SK-N-SH (cell line): ENCODE measurements around the gene FAM124A. TPM values are rescaled to one million over a fixed set of nuclear protein-coding genes. Genes with fewer than 3 reads are reported as not detected.

Source experiments
- CTCF ChIA-PET: fragments of 300-600, 350-600 bp; formaldehyde crosslinking; extraction: SDS; loops from one replicate; lab custom pipeline; 2021; lab: Yijun Ruan, JAX
- POLR2A ChIA-PET: fragments of 350-600 bp; sonication (Branson Sonifier 250); formaldehyde crosslinking; extraction: SDS; loops from one replicate; lab custom pipeline; 2020; ENCODE audit warnings: antibody characterized with exemption, inconsistent platforms; lab: Yijun Ruan, JAX
- DNase-seq: peaks from one replicate; pipeline ENCODE4 v3.0.0; 2012
- H2AFZ ChIP-seq: fragments of 200-600 bp; sonication (generic); 2 replicates; pipeline ENCODE4 v1.8.1; 2016; ENCODE audit warnings: antibody characterized with exemption, mild to moderate bottlenecking, low read depth
- H3F3A ChIP-seq: fragments of 200-600 bp; sonication (generic); replicated peaks from 2 replicates; pipeline ENCODE3; 2016; ENCODE audit warnings: antibody characterized with exemption, mild to moderate bottlenecking; ENCODE audit not compliant: insufficient read depth
- H3K27ac ChIP-seq, 2 experiments: fragments of 200-500 bp in 1 of 2; fragments of 200-600 bp in 1 of 2; sonication (Bioruptor generic) in 1 of 2; sonication (generic), shearing (Covaris generic) in 1 of 2; 2 replicates each; pipeline versions ENCODE4 v1.5.1 to v1.6.1; 2014 to 2016; ENCODE audit warnings: low read depth in 2 of 2, inconsistent platforms in 1 of 2, low read length in 1 of 2, mild to moderate bottlenecking in 1 of 2, mixed read lengths in 1 of 2
- H3K27me3 ChIP-seq: fragments of 200-600 bp; sonication (generic), shearing (Covaris generic); 2 replicates; pipeline ENCODE4 v1.6.1; 2016; ENCODE audit warnings: mixed run types; ENCODE audit not compliant: insufficient read depth
- H3K36me3 ChIP-seq, 2 experiments: fragments of 200-500 bp in 1 of 2; fragments of 200-600 bp in 1 of 2; sonication (Bioruptor generic) in 1 of 2; sonication (generic) in 1 of 2; replicated peaks in 1 of 2; 2 replicates each; pipeline versions ENCODE3 to v1.5.1; 2014 to 2016; ENCODE audit warnings: low read length in 1 of 2, mild to moderate bottlenecking in 1 of 2; ENCODE audit not compliant: insufficient read depth in 2 of 2, control insufficient read depth in 1 of 2
- H3K4me1 ChIP-seq, 2 experiments: fragments of 200-500 bp in 1 of 2; fragments of 200-600 bp in 1 of 2; sonication (Bioruptor generic) in 1 of 2; sonication (generic), shearing (Covaris generic) in 1 of 2; 2 replicates each; pipeline versions ENCODE4 v1.5.1 to v1.6.1; 2014 to 2016; ENCODE audit warnings: low read depth in 1 of 2, low read length in 1 of 2, mixed run types in 1 of 2; ENCODE audit not compliant: insufficient read depth in 2 of 2, control insufficient read depth in 1 of 2
- H3K4me2 ChIP-seq: fragments of 200-600 bp; sonication (generic), shearing (Covaris generic); 2 replicates; pipeline ENCODE4 v1.6.1; 2017; ENCODE audit warnings: mixed run types
- H3K4me3 ChIP-seq, 2 experiments: fragments of 200-500 bp in 1 of 2; fragments of 200-600 bp in 1 of 2; sonication (Bioruptor generic) in 1 of 2; sonication (generic), shearing (Covaris generic) in 1 of 2; 2 replicates each; pipeline versions ENCODE4 v1.5.1 to v1.8.1; 2014 to 2016; ENCODE audit warnings: low read depth in 2 of 2, inconsistent platforms in 1 of 2, low read length in 1 of 2, mild to moderate bottlenecking in 1 of 2, mixed read lengths in 1 of 2, moderate library complexity in 1 of 2
- H3K79me2 ChIP-seq: fragments of 200-600 bp; sonication (generic); 2 replicates; pipeline ENCODE4 v1.8.1; 2017; ENCODE audit warnings: mild to moderate bottlenecking; ENCODE audit not compliant: insufficient read depth
- H3K9ac ChIP-seq: fragments of 200-600 bp; sonication (generic); 2 replicates; pipeline ENCODE4 v1.6.1; 2017; ENCODE audit warnings: mixed run types
- H3K9me2 ChIP-seq: fragments of 200-600 bp; sonication (generic); 2 replicates; pipeline ENCODE4 v1.6.1; 2017; ENCODE audit warnings: mixed run types
- H3K9me3 ChIP-seq: fragments of 200-600 bp; sonication (generic); 2 replicates; pipeline ENCODE4 v1.6.1; 2017; ENCODE audit warnings: mixed run types, mild to moderate bottlenecking, moderate library complexity
- H4K20me1 ChIP-seq: fragments of 200-600 bp; sonication (generic); 2 replicates; pipeline ENCODE4 v1.6.1; 2017; ENCODE audit warnings: mild to moderate bottlenecking, mixed run types; ENCODE audit not compliant: insufficient read depth
- ELF1 ChIP-seq: IDR thresholded peaks from 2 replicates; pipeline ENCODE4 v1.4.0; 2012
- EZH2phosphoT487 ChIP-seq: fragments of 200-600 bp; sonication (generic); IDR thresholded peaks from 2 replicates; pipeline ENCODE4 v1.6.1; 2017; ENCODE audit warnings: low read depth, mixed run types, mild to moderate bottlenecking, antibody characterized with exemption, moderate library complexity, borderline replicate concordance
- FOXM1 ChIP-seq: IDR thresholded peaks from 2 replicates; pipeline ENCODE4 v1.4.0; 2012; ENCODE audit warnings: low read depth, mild to moderate bottlenecking
- JUND ChIP-seq: IDR thresholded peaks from 2 replicates; pipeline ENCODE4 v1.4.0; 2012
- MEF2A ChIP-seq: IDR thresholded peaks from 2 replicates; pipeline ENCODE4 v1.4.0; 2012; ENCODE audit warnings: low read depth, borderline replicate concordance
- MXI1 ChIP-seq: IDR thresholded peaks from 2 replicates; pipeline ENCODE4 v1.6.1; 2012; ENCODE audit warnings: mild to moderate bottlenecking, low read depth, low read length, improper control_type of control experiment
- NFIC ChIP-seq: IDR thresholded peaks from 2 replicates; pipeline ENCODE4 v1.4.0; 2012; ENCODE audit warnings: borderline replicate concordance
- NRF1 ChIP-seq: IDR thresholded peaks from 2 replicates; pipeline ENCODE4 v1.6.1; 2012; ENCODE audit warnings: low read depth, mild to moderate bottlenecking, low read length
- POLR2AphosphoS5 ChIP-seq: IDR thresholded peaks from 2 replicates; pipeline ENCODE4 v1.6.1; 2012; ENCODE audit warnings: low read depth, low read length
- RAD21 ChIP-seq: IDR thresholded peaks from 2 replicates; pipeline ENCODE4 v1.6.1; 2012; ENCODE audit warnings: mild to moderate bottlenecking, low read length
- TCF12 ChIP-seq: IDR thresholded peaks from 2 replicates; pipeline ENCODE4 v1.4.0; 2012
- YY1 ChIP-seq: IDR thresholded peaks from 2 replicates; pipeline ENCODE4 v1.4.0; 2012; ENCODE audit warnings: low read depth, mild to moderate bottlenecking
- ZBTB33 ChIP-seq: IDR thresholded peaks from 2 replicates; pipeline ENCODE4 v1.4.0; 2012; ENCODE audit warnings: low read depth, borderline replicate concordance
- WGBS: methylation state at CpG from one replicate; pipeline ENCODE4 v1.1.6; 2017; ENCODE audit warnings: low lambda C conversion rate; 5-methylcytosine and 5-hydroxymethylcytosine counted together
- polyA plus RNA-seq, 3 experiments: library from polyadenylated mRNA; depleted of rRNA; stranded (reverse); fragments of >200 nt; gene quantifications; 2 replicates each; pipeline ENCODE4 v1.2.3, GENCODE V29; 2012
- TF ChIP-seq, protein P1 (sequence below): IDR thresholded peaks from 2 replicates; pipeline ENCODE4; 2012
- TF ChIP-seq, protein P2 (sequence below): fragments of 200-600 bp; sonication (generic); IDR thresholded peaks from 2 replicates; pipeline ENCODE4 v1.6.1; 2017; ENCODE audit warnings: antibody characterized with exemption, mild to moderate bottlenecking, moderate library complexity

The FAM124A gene
- polyA plus RNA-seq, 1 of the 3 experiments (the other 2 are of a cell fraction) = 1.5 TPM

GRCh38 chr13:51179432-51179971 is 42.7 kb upstream of the FAM124A start:
- Histone ChIP-seq H3K4me3 (no peak overlapping the region), H3K36me3 (no peaks in the 10 kb centered on the region), H3K27me3 (no peaks in the 10 kb centered on the region), H2AFZ (no peak overlapping the region), H3K4me1 (no peaks in the 10 kb centered on the region), H3K9me2 (no peaks in the 10 kb centered on the region), H4K20me1 (no peaks in the 10 kb centered on the region), H3K4me2 (no peak overlapping the region), H3F3A (no peaks in the 10 kb centered on the region), H3K79me2 (no peaks in the 10 kb centered on the region), H3K9ac (no peak overlapping the region), H3K27ac (no peak overlapping the region), H3K9me3 (no peaks in the 10 kb centered on the region)
- TF ChIP-seq FOXM1 (no peak), ELF1 (no peak), ZBTB33 (no peak), POLR2AphosphoS5 (no peak), EZH2phosphoT487 (no peak), MXI1 (no peak), NFIC (no peak), JUND (no peak), YY1 (no peak), MEF2A (no peak), TCF12 (no peak), NRF1 (no peak), RAD21 (no peak)
- TF ChIP-seq, protein P1, sequence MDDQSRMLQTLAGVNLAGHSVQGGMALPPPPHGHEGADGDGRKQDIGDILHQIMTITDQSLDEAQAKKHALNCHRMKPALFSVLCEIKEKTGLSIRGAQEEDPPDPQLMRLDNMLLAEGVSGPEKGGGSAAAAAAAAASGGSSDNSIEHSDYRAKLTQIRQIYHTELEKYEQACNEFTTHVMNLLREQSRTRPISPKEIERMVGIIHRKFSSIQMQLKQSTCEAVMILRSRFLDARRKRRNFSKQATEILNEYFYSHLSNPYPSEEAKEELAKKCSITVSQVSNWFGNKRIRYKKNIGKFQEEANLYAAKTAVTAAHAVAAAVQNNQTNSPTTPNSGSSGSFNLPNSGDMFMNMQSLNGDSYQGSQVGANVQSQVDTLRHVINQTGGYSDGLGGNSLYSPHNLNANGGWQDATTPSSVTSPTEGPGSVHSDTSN = no peak
- TF ChIP-seq, protein P2, sequence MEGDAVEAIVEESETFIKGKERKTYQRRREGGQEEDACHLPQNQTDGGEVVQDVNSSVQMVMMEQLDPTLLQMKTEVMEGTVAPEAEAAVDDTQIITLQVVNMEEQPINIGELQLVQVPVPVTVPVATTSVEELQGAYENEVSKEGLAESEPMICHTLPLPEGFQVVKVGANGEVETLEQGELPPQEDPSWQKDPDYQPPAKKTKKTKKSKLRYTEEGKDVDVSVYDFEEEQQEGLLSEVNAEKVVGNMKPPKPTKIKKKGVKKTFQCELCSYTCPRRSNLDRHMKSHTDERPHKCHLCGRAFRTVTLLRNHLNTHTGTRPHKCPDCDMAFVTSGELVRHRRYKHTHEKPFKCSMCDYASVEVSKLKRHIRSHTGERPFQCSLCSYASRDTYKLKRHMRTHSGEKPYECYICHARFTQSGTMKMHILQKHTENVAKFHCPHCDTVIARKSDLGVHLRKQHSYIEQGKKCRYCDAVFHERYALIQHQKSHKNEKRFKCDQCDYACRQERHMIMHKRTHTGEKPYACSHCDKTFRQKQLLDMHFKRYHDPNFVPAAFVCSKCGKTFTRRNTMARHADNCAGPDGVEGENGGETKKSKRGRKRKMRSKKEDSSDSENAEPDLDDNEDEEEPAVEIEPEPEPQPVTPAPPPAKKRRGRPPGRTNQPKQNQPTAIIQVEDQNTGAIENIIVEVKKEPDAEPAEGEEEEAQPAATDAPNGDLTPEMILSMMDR = no peak
- no peak for DNase-seq
- POLR2A ChIA-PET = no interaction called here
- 50% methylated on average over 5 of the region's 5 CpGs for WGBS
- CTCF ChIA-PET = interaction anchor here (1.4 kb wide), 1 partner anchor 23 kb away, joined by 3 read pairs; no protein-coding TSS in a partner anchor
